Activated T-cell treated with anti-CD3 and anti-CD28 coated beads for 24 hours (primary cell): ENCODE measurements around the gene OVOL1.
"Not testable (repeated sequence)": the region's sequence is repeated elsewhere in the genome, so short reads cannot be mapped to it uniquely, and the experiment has no call there.

Source experiments
- DNase-seq: peaks from one replicate; pipeline ENCODE4 v3.0.0-alpha.2; 2020; ENCODE audit warnings: low read depth

OVOL1 gene

GRCh38 chr11:65786786-65787636, at the start of gene OVOL1:
OVOL1 (plus strand) TSS chr11:65787063; CDS start chr11:65787374, 311 bp downstream.
- no peak for DNase-seq

- no peak for DNase-seq
These were observed 47.8 kb upstream of the OVOL1 start for GRCh38 chr11:65739022-65739421.

GRCh38 chr11:65741185-65741584, 45.7 kb upstream of the OVOL1 start:
- no peak for DNase-seq

GRCh38 chr11:65742353-65742752, 44.5 kb upstream of the OVOL1 start:
- DNase-seq = no peak

GRCh38 chr11:65743681-65744025, 43.2 kb upstream of the OVOL1 start:
- no peak for DNase-seq

- DNase-seq = no peak
These were observed 42.7 kb upstream of the OVOL1 start for GRCh38 chr11:65744026-65744698.

GRCh38 chr11:65744699-65745042, 42.2 kb upstream of the OVOL1 start:
- no peak for DNase-seq

- no peak for DNase-seq
These were observed 41.8 kb upstream of the OVOL1 start for GRCh38 chr11:65745049-65745448.

GRCh38 chr11:65762169-65762568, 24.7 kb upstream of the OVOL1 start:
- not testable (repeated sequence) for DNase-seq

- not testable (repeated sequence) for DNase-seq
These were observed 24.0 kb upstream of the OVOL1 start for GRCh38 chr11:65762816-65763215.

- no peak for DNase-seq
These were observed 22.4 kb upstream of the OVOL1 start for GRCh38 chr11:65764434-65764833.

GRCh38 chr11:65766535-65766934, 20.3 kb upstream of the OVOL1 start:
- DNase-seq = no peak

GRCh38 chr11:65767406-65767805, 19.5 kb upstream of the OVOL1 start:
- no peak for DNase-seq

- DNase-seq = not testable (repeated sequence)
These were observed 19.1 kb upstream of the OVOL1 start for GRCh38 chr11:65767806-65768205.

GRCh38 chr11:65770951-65771567, 15.8 kb upstream of the OVOL1 start:
- no peak for DNase-seq

- no peak for DNase-seq
These were observed 15.2 kb upstream of the OVOL1 start for GRCh38 chr11:65771589-65772112.

- no peak for DNase-seq
These were observed 13.0 kb upstream of the OVOL1 start for GRCh38 chr11:65773784-65774411.

- no peak for DNase-seq
These were observed 12.1 kb upstream of the OVOL1 start for GRCh38 chr11:65774525-65775306.

GRCh38 chr11:65776196-65776595, 10.7 kb upstream of the OVOL1 start:
- no peak for DNase-seq

GRCh38 chr11:65776710-65777141, 10.1 kb upstream of the OVOL1 start:
- no peak for DNase-seq

GRCh38 chr11:65777241-65777640, 9.6 kb upstream of the OVOL1 start:
- no peak for DNase-seq
